Dendritic cell treated with granulocyte-macrophage colony-stimulating factor and Interleukin-4, amounts not matched to agents 40 ng/mL and 50 ng/mL, for 4 days (primary cell): ENCODE results near the gene STK40.

Source experiments
- H3K27ac Mint-ChIP-seq: one replicate; pipeline ENCODE4 v1.8.0; 2022; ENCODE audit warnings: mild to moderate bottlenecking, mixed read lengths
- H3K27me3 Mint-ChIP-seq: one replicate; pipeline ENCODE4 v1.8.0; 2022; ENCODE audit warnings: mild to moderate bottlenecking, mixed read lengths
- H3K36me3 Mint-ChIP-seq: one replicate; pipeline ENCODE4 v1.8.0; 2022; ENCODE audit warnings: low read depth, mixed read lengths
- H3K4me1 Mint-ChIP-seq: one replicate; pipeline ENCODE4 v1.8.0; 2022; ENCODE audit warnings: low read depth, mixed read lengths
- H3K4me3 Mint-ChIP-seq: one replicate; pipeline ENCODE4 v1.8.0; 2022; ENCODE audit warnings: mild to moderate bottlenecking, moderate library complexity, mixed read lengths
- H3K9me3 Mint-ChIP-seq: one replicate; pipeline ENCODE4 v1.8.0; 2022; ENCODE audit warnings: mixed read lengths
- intact Hi-C: fragments of 100-400 bp; cut with micrococcal nuclease; formaldehyde crosslinking; loops from one replicate; pipeline ENCODE4 v1.15.0; 2022

Gene STK40

DNA sequence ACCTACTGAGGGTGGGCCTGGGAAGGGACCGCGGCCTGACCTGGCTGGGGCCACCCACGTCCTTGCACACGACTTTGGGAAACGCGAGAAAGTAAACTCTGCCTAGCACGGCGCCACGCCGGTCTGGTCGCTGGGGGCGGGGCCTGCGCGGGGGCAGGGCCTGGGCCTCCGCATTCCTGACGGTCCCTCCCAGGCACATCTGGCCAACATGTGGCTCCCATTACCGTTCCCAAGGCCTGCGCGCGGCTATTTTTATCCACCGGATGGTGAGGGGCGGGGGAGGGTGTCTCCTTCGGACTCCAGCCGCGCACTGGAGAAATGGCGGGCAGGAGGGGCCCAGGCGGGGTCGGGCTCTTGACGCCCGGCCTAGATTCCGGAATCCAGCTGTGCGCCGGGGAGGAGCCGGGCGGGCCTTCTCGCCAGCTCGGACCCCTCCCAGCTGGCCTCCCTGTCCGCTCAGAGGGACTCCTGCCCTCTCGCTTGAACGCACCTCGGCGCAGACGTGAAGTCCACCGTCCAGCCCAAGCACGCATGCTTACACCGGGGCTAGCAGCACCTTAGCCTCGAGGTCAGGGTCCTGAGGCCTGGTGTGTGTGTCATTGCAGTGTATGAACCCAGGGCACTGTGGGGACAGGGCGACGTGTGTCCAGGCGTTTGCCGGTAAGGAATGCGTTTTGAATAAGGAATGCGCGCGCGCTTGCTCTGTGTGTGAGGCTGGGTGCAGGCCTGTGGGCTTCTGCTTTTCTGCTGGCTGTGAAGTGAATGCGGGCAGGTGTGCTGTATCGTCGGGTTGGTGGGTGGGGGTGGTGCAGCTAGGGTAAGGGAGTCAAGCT is 64.4 kb downstream of the STK40 start:
- Mint-ChIP-seq H3K27ac (peak overlapping the region; percentile 86), H3K36me3 (peaks cover 16% of the 10 kb centered on the region)

DNA sequence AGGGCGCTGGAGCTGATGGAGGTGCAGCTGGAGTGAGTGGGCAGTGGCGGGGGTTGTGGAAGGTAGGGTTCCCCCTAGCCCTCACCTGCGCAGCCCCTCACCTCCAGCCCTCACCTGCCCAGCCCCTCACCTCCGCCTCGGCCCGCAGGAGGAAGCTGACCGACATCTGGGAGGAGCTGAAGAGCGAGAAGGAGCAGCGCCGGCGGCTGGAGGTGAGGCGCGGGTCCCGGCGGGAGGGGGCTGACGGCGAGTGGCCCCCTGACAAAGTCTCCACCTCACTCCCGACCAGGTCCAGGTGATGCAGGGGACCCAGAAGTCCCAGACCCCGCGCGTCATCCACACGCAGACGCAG is 65.0 kb downstream of the STK40 start:
- peaks cover 16% of the 10 kb centered on the region for H3K36me3 Mint-ChIP-seq
- H3K27ac Mint-ChIP-seq, result peak overlapping the region; percentile 86
- intact Hi-C loops, result loop anchor here (5.0 kb wide), 1 partner anchor 47 kb away; no protein-coding TSS in a partner anchor
- peak overlapping the region; percentile 83 for H3K4me3 Mint-ChIP-seq
- H3K9me3 Mint-ChIP-seq, result no peaks in the 10 kb centered on the region
- peaks cover 26% of the 10 kb centered on the region for H3K27me3 Mint-ChIP-seq
- H3K4me1 Mint-ChIP-seq, result peaks cover 35% of the 10 kb centered on the region

More for the DNA sequence above, 64.4 kb downstream of the STK40 start:
- intact Hi-C loops, result loop anchor here (5.0 kb wide), 1 partner anchor 46 kb away; no protein-coding TSS in a partner anchor
- Mint-ChIP-seq H3K27me3 (peaks cover 31% of the 10 kb centered on the region), H3K4me1 (peaks cover 38% of the 10 kb centered on the region), H3K9me3 (no peaks in the 10 kb centered on the region), H3K4me3 (peak overlapping the region; percentile 83)

DNA sequence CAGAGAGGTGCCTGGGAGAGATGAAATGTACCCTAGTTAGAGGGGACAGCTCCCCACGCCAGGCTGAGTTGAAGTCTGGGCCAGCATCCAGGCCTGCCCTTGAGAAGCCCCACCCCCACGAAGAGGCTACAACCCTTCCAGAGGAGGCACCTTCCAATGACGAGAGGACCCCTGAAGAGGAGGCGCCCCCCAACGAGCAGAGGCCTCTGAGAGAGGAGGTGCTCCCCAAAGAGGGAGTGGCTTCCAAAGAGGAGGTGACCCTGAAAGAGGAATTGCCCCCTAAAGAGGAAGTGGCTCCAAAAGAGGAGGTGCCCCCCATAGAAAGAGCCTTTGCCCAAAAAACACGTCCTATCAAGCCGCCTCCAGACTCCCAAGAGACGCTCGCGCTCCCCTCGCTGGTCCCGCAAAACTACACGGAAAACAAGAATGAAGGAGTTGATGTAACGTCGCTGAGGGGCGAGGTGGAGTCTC is 65.4 kb downstream of the STK40 start:
- intact Hi-C loops, result loop anchor here (5.0 kb wide), 1 partner anchor 47 kb away; no protein-coding TSS in a partner anchor

GRCh38 chr1:36309397-36309796 is 76.3 kb downstream of the STK40 start:
- H3K4me1 Mint-ChIP-seq, result peaks cover 32% of the 10 kb centered on the region
- H3K9me3 Mint-ChIP-seq, result no peaks in the 10 kb centered on the region
- intact Hi-C loops, result loop anchor here (5.0 kb wide), 1 partner anchor 58 kb away; no protein-coding TSS in a partner anchor
- peaks cover 9% of the 10 kb centered on the region for H3K27me3 Mint-ChIP-seq
- H3K27ac Mint-ChIP-seq, result no peak overlapping the region
- H3K4me3 Mint-ChIP-seq, result no peak overlapping the region
- H3K36me3 Mint-ChIP-seq, result peaks cover 25% of the 10 kb centered on the region

More for the DNA sequence above, 65.4 kb downstream of the STK40 start:
- Mint-ChIP-seq H3K9me3 (no peaks in the 10 kb centered on the region), H3K4me1 (peaks cover 35% of the 10 kb centered on the region), H3K27me3 (peaks cover 24% of the 10 kb centered on the region), H3K36me3 (peaks cover 16% of the 10 kb centered on the region), H3K27ac (peak overlapping the region; percentile 86), H3K4me3 (peak overlapping the region; percentile 83)

- H3K4me3 Mint-ChIP-seq, result peak overlapping the region; percentile 92
- peak overlapping the region; percentile 41 for H3K27ac Mint-ChIP-seq
These were observed 78.0 kb downstream of the STK40 start for GRCh38 chr1:36307601-36308330.

DNA sequence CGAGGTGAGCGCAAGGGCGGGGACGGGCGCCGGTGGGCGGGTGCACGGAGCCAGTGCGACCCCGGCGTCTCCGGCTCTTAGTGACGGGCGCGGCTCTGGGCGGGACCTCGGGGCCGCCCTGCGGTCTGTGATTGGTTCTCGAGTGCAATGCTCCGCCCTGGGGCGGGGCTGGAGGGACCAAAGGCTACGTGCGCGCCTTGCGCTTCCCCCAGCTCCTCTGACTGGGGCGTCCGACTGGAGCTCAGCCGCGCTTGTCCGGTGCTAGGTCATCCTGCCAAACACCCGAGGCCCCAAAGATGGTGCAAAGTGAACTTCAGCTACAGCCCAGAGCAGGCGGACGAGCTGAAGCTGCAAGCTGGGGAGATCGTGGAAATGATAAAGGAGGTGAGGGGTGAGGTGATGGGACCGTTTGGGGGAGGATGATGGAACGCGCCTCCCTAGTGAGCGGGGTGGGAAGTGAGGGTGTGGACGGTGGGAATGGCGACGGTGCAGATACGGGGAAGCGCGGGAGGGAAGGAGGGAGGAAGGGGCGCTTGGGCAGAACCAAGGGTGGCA is 78.7 kb downstream of the STK40 start:
- H3K27me3 Mint-ChIP-seq, result peaks cover 9% of the 10 kb centered on the region
- H3K9me3 Mint-ChIP-seq, result no peaks in the 10 kb centered on the region
- peak overlapping the region; percentile 41 for H3K27ac Mint-ChIP-seq

More at GRCh38 chr1:36307601-36308330, 78.0 kb downstream of the STK40 start:
- peaks cover 9% of the 10 kb centered on the region for H3K27me3 Mint-ChIP-seq
- no peaks in the 10 kb centered on the region for H3K9me3 Mint-ChIP-seq
- H3K4me1 Mint-ChIP-seq, result peaks cover 44% of the 10 kb centered on the region
- intact Hi-C loops, result loop anchor here (2.0 to 5.0 kb wide), 2 partner anchors 15 to 60 kb away; partner anchors contain the start of gene EVA1B
- peaks cover 39% of the 10 kb centered on the region for H3K36me3 Mint-ChIP-seq

DNA sequence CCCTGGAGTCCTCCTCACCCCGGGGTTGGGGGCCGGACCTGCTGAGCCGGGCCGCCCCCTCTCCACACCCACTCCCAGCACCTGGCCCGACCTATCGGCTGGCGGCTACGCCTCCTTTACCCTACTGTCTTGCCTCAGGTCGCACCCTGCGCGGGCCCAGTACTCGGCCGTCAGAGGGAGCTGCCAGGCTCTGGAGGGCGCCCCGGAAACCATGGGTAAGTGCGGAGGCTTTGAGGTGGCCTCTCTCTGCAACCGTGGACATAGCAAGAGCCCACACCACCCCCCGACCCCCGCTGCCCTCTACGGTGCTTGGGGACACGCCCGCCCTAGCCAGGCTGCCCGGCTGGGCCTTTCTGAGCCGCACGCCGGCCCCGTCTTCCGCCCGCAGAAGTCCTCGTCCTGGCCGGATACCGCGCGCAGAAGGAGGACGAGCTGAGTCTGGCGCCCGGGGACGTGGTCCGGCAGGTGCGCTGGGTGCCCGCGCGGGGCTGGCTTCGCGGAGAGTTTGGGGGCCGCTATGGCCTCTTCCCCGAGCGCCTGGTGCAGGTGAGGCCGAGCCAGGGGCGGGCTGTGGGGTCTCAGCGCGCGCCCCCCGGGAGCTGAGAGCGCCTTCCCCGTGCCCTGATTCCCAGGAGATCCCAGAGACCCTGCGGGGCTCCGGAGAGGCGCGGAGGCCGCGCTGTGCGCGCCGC is 79.4 kb downstream of the STK40 start, which contains the start of gene SH3D21:
Gene SH3D21 (plus strand): TSS at position 159 of the 692 bp plus-strand sequence. CDS start 53 bp downstream, at position 212.
- intact Hi-C loops, result loop anchor here (2.0 to 5.0 kb wide), 2 partner anchors 16 to 61 kb away; partner anchors contain the start of gene EVA1B
- peak within 1 kb of the TSS; percentile 92 for H3K4me3 Mint-ChIP-seq
- H3K27me3 Mint-ChIP-seq, result peaks cover 9% of the 10 kb centered on the region
- H3K27ac Mint-ChIP-seq, result peak within 1 kb of the TSS; percentile 41
- peaks cover 58% of the 10 kb centered on the region for H3K4me1 Mint-ChIP-seq
- no peaks in the 10 kb centered on the region for H3K9me3 Mint-ChIP-seq
- H3K36me3 Mint-ChIP-seq, result peaks cover 53% of the 10 kb centered on the region

More for the DNA sequence above, 78.7 kb downstream of the STK40 start:
- H3K4me1 Mint-ChIP-seq, result peaks cover 52% of the 10 kb centered on the region
- H3K4me3 Mint-ChIP-seq, result peak overlapping the region; percentile 92
- intact Hi-C loops, result loop anchor here (2.0 to 5.0 kb wide), 2 partner anchors 16 to 60 kb away; partner anchors contain the start of gene EVA1B
- peaks cover 47% of the 10 kb centered on the region for H3K36me3 Mint-ChIP-seq

DNA sequence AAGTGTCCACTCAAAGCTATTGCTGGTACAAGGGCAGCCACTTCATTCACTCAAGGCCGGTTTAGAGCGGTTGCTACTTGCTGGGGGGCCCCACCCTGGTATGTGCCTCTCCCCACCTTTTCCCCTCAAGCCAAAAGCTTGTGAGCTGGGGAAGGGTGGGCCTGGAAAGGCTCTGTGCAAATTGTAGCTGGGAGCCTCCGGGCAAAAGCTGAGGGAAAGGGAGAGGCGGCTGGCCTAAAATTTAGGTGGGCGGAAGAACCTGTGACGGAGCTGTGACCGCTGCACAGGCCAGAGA is 79.9 kb downstream of the STK40 start:
- Mint-ChIP-seq H3K27me3 (peaks cover 9% of the 10 kb centered on the region), H3K4me3 (peak overlapping the region; percentile 92), H3K36me3 (peaks cover 53% of the 10 kb centered on the region), H3K9me3 (no peaks in the 10 kb centered on the region), H3K27ac (peak overlapping the region; percentile 41), H3K4me1 (peaks cover 63% of the 10 kb centered on the region)
- intact Hi-C loops, result loop anchor here (2.0 to 5.0 kb wide), 2 partner anchors 17 to 61 kb away; partner anchors contain the start of gene EVA1B

DNA sequence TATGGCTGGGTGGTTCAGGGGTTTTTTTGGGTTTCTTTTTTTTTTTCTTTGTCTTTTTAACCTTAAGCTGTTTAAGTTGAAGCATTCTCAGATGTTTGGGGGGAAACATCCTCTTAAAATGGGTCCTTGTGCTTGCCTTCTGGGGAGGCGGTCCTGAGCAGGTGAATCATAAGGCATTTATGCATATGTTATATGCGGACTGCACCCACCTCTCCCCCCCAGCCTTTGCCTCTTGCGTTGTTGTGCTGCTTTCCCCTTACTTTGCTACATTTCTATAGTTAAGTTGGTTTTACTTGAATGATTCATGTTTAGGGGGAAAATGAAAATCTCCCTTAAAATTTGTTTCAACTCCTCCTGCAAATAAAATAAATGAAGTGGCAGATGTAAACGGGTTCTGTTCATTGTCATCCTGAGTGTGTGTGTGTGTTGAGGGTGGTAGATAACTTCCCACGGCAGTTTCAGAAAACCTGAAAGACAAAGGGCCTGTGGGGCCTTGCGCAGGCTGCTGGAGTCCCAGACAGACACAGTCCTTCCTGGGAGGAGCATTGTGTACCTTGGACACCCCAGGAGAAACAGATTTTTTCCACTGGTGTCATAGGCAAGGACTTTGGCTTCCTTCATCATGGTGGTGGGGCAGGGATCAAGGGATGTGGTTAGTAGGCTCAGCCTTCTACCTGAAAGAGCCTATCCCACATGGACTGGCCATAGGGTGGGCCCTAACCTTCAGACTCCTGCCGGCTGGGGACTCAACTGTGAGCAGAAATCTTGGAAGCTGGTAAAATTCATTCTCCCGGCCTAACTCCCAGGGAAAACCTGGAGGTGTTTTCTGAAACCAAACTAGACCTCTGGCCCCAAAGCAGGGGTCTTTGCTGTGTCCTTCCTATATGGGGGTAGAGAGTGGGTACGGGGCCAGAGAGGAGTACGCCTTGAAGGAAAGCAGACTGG is 80.5 kb downstream of the STK40 start:
- peak overlapping the region; percentile 20 for H3K4me3 Mint-ChIP-seq
- H3K4me1 Mint-ChIP-seq, result peaks cover 69% of the 10 kb centered on the region
- H3K27me3 Mint-ChIP-seq, result peaks cover 9% of the 10 kb centered on the region
- intact Hi-C loops, result loop anchor here (5.0 kb wide), 2 partner anchors 62 to 158 kb away; partner anchors contain the start of gene TRAPPC3
- peaks cover 55% of the 10 kb centered on the region for H3K36me3 Mint-ChIP-seq
- peak overlapping the region; percentile 41 for H3K27ac Mint-ChIP-seq
- no peaks in the 10 kb centered on the region for H3K9me3 Mint-ChIP-seq

- H3K4me3 Mint-ChIP-seq, result peak overlapping the region; percentile 23
- intact Hi-C loops, result loop anchor here (5.0 kb wide), 1 partner anchor 157 kb away; the partner anchor contains the start of gene TRAPPC3
- peak overlapping the region; percentile 41 for H3K27ac Mint-ChIP-seq
- H3K4me1 Mint-ChIP-seq, result peaks cover 77% of the 10 kb centered on the region
- H3K9me3 Mint-ChIP-seq, result no peaks in the 10 kb centered on the region
- peaks cover 9% of the 10 kb centered on the region for H3K27me3 Mint-ChIP-seq
- H3K36me3 Mint-ChIP-seq, result peaks cover 58% of the 10 kb centered on the region
These were observed 81.2 kb downstream of the STK40 start for GRCh38 chr1:36304521-36304920.

DNA sequence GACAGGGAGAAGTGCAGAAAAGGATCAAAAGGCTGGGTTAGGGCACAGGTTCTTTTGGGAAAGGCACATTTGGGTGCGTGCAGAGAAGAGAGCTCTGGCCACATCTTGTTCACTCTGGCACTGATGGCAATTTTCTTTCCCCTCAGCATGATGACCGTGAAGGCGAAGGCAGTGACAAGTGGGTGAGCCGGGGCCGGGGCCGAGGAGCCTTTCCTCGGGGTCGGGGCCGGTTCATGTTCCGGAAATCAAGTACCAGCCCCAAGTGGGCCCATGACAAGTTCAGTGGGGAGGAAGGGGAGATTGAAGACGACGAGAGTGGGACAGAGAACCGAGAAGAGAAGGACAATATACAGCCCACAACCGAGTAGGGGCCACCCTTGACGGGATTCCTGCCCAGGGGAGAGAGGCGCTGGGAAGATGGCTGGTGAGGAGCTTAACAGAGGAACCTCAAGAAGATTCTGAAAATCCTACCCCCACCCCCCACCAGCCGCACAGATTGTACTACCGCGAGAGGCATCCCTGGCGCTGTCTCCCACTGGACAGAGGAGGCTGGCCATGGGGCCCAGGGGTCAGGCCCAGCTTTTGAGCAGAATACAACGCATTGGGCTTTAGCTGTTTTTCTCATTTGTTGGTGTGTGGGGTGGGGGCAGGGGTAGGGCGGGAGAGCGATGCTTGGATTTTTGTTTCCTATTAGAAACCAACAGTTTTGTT is 81.9 kb downstream of the STK40 start:
- peak overlapping the region; percentile 58 for H3K27ac Mint-ChIP-seq
- H3K36me3 Mint-ChIP-seq, result peaks cover 60% of the 10 kb centered on the region
- H3K27me3 Mint-ChIP-seq, result peaks cover 9% of the 10 kb centered on the region
- H3K9me3 Mint-ChIP-seq, result no peaks in the 10 kb centered on the region
- H3K4me1 Mint-ChIP-seq, result peaks cover 78% of the 10 kb centered on the region
- H3K4me3 Mint-ChIP-seq, result no peak overlapping the region
- intact Hi-C loops, result loop anchor here (5.0 kb wide), 1 partner anchor 157 kb away; the partner anchor contains the start of gene TRAPPC3
